Common myeloid progenitor, CD34-positive (primary cell): ENCODE data around the gene CCBE1.

Experiments
- CTCF ChIA-PET: fragments of 350-600 bp; sonication (Branson Sonifier 250); formaldehyde crosslinking; loops from one replicate; lab custom pipeline; 2021; ENCODE audit warnings: antibody characterized with exemption; lab: Charles Lee
- POLR2A ChIA-PET: fragments of 350-600 bp; sonication (Branson Sonifier 250); formaldehyde crosslinking; loops from one replicate; lab custom pipeline; 2021; ENCODE audit warnings: antibody characterized with exemption; lab: Charles Lee
- DNase-seq, 3 donors: peaks; one replicate each; pipeline versions ENCODE4 v3.0.0 to v3.0.0-alpha.2; 2013
- H3K27ac ChIP-seq, 2 experiments: 1 replicate in 1 of 2; 2 replicates in 1 of 2; pipeline ENCODE4 v1.7.0; 2013; ENCODE audit warnings: inconsistent platforms in 2 of 2, low read length in 2 of 2, mild to moderate bottlenecking in 2 of 2, low read depth in 1 of 2, moderate library complexity in 1 of 2; ENCODE audit not compliant: severe bottlenecking in 2 of 2, insufficient read depth in 1 of 2, poor library complexity in 1 of 2
- H3K27me3 ChIP-seq, 5 experiments: replicated peaks in 2 of 5; 1 replicate in 3 of 5; 2 replicates in 2 of 5; pipeline versions ENCODE4 v1.6.1 to v1.7.0; 2013; ENCODE audit warnings: low read length in 4 of 5, mild to moderate bottlenecking in 2 of 5, moderate library complexity in 2 of 5, inconsistent platforms in 1 of 5; ENCODE audit not compliant: insufficient read depth in 5 of 5, control insufficient read depth in 4 of 5
- H3K36me3 ChIP-seq, 4 experiments: 1 replicate in 2 of 4; 2 replicates in 2 of 4; pipeline versions ENCODE4 v1.6.1 to v1.7.0; 2013; ENCODE audit warnings: low read length in 3 of 4, control low read depth in 1 of 4, mild to moderate bottlenecking in 1 of 4; ENCODE audit not compliant: control insufficient read depth in 4 of 4, insufficient read depth in 4 of 4
- H3K4me1 ChIP-seq, 4 experiments: 1 replicate in 3 of 4; 2 replicates in 1 of 4; pipeline versions ENCODE4 v1.6.1 to v1.7.1; 2013; ENCODE audit warnings: low read length in 3 of 4, mild to moderate bottlenecking in 3 of 4, control low read depth in 1 of 4, inconsistent platforms in 1 of 4, moderate library complexity in 1 of 4; ENCODE audit not compliant: control insufficient read depth in 4 of 4, insufficient read depth in 4 of 4; ENCODE audit errors: control extremely low read depth in 1 of 4
- H3K4me3 ChIP-seq, 7 experiments: 1 replicate in 4 of 7; 2 replicates in 3 of 7; pipeline versions ENCODE4 v1.5.1 to v1.7.0; 2013; ENCODE audit warnings: mild to moderate bottlenecking in 7 of 7, low read length in 6 of 7, moderate library complexity in 6 of 7, inconsistent platforms in 2 of 7, low read depth in 2 of 7, control low read depth in 1 of 7; ENCODE audit not compliant: insufficient read depth in 4 of 7, control insufficient read depth in 1 of 7; ENCODE audit errors: extremely low read depth in 1 of 7
- H3K9me3 ChIP-seq, 5 experiments: 1 replicate in 4 of 5; 2 replicates in 1 of 5; pipeline versions ENCODE4 v1.6.1 to v1.7.1; 2013; ENCODE audit warnings: low read length in 4 of 5, mild to moderate bottlenecking in 2 of 5, inconsistent platforms in 1 of 5, low read depth in 1 of 5, moderate library complexity in 1 of 5; ENCODE audit not compliant: control insufficient read depth in 4 of 5, insufficient read depth in 2 of 5; ENCODE audit errors: control extremely low read depth in 1 of 5
- WGBS: methylation state at CpG from one replicate; pipeline ENCODE4 v1.1.5; 2013; ENCODE audit not compliant: insufficient coverage; 5-methylcytosine and 5-hydroxymethylcytosine counted together

The CCBE1 gene

DNA sequence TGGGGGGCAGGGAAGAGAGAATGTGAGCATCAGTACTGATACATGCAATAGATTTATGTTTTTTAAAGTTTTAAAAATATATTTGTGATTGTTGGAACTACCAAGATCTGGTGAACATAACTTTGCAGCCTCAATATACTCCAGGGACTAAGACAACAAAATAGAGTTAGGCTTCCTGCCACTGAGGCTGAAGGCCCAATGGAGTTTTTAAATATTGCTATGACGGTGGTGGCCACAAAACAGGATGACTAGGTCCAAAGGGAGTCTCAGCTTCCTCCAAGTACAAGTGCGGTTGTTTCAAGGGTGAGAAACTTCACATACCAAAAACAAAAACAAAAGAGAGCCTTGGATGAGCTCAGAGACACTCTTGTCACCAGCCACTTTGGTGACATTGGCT, 72.9 kb downstream of the CCBE1 start:
- Histone ChIP-seq H3K36me3 (no peaks in the 10 kb centered on the region), H3K9me3 (no peaks in the 10 kb centered on the region), H3K4me3 (no peak overlapping the region), H3K27ac (no peak overlapping the region), H3K4me1 (peaks cover 0 to 6% (median 0%) of the 10 kb centered on the region in 4 experiments), H3K27me3 (peaks cover 0 to 4% (median 0%) of the 10 kb centered on the region in 5 experiments)
- DNase-seq, result no peak
- 100% methylated on average over 1 of the region's 2 CpGs for WGBS
- ChIA-PET CTCF (interaction anchor here (1.0 kb wide), 1 partner anchor 199 kb away, joined by 3 read pairs; no protein-coding TSS in a partner anchor), POLR2A (no interaction called here)

DNA sequence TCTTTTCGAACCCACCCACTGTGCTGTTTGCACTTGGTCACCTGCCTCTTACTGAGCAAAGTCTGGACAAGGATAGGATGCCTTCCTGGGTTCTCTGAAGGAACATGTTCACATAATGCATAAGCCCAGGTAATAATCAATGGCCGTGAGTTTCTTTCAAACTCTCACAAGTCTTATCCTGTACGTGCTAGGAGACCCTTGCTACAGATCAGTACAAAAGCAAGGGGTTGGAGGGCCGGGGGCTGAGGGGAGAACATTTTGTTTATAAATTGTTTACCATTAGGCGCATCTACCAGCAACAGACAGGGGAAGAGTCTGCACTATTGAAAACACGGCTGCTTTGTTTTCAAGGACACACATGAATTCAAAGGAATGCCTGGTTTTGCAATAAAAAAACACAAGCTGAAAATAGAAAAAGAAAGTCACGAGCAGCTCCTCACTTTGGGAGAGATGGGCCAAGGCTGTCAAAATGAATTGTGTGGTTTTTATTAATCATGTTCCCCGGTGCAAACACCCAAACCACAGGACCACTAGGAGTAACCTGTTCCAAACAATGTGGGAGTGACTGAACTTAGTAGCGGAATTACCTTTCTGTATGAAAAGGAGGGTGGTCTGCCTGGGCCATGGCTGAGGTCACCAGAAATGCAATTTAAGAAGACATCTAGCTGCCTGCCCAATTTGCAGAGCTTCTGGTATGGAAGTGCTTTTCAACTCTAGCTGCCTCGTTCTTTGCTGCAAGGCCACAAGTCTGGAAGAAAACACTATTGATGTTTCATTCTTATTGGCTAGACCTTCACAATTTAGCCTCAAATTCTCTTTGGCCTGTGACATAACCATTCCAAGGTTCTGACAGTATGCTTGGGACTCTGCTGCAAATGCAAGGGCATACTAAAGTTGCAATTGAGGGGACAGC, 73.5 kb downstream of the CCBE1 start:
- Histone ChIP-seq H3K36me3 (no peaks in the 10 kb centered on the region), H3K27ac (no peak overlapping the region), H3K4me1 (peaks cover 0 to 6% (median 0%) of the 10 kb centered on the region in 4 experiments), H3K9me3 (no peaks in the 10 kb centered on the region), H3K27me3 (peaks cover 0 to 4% (median 0%) of the 10 kb centered on the region in 5 experiments), H3K4me3 (no peak overlapping the region)
- ChIA-PET POLR2A (no interaction called here), CTCF (interaction anchor here (1.0 kb wide), 1 partner anchor 200 kb away, joined by 3 read pairs; no protein-coding TSS in a partner anchor)
- 72% methylated on average over 10 of the region's 10 CpGs for WGBS
- peak in 1 of 3 donors; percentile 11 for DNase-seq

DNA sequence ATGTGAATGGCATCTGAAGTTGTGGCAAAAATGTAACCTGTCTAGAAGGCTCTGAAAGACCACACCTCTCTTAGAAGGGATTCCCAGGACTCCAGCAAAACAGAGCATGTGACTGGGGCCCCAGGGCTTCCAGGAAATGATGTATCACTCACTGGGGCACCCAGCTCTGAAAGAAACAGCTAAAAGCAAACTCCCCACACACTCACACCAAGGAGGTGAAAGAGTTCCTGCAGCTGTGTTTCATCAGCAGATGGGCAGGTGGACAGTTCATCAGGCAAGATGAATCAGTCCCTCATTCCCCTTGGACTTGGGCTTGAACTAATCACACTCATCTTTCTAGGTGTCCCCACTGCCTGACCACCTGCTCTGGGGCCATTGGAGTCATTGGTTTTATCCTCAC, 76.2 kb downstream of the CCBE1 start:
- H3K9me3 ChIP-seq, result no peaks in the 10 kb centered on the region
- no peak overlapping the region for H3K27ac ChIP-seq
- peaks cover 0 to 4% (median 0%) of the 10 kb centered on the region in 5 experiments for H3K27me3 ChIP-seq
- H3K36me3 ChIP-seq, result no peaks in the 10 kb centered on the region
- CTCF ChIA-PET, result interaction anchor here (0.7 kb wide), 1 partner anchor 11 kb away, joined by 3 read pairs; no protein-coding TSS in a partner anchor
- H3K4me3 ChIP-seq, result no peak overlapping the region
- H3K4me1 ChIP-seq, result peaks cover 0 to 6% (median 0%) of the 10 kb centered on the region in 4 experiments
- POLR2A ChIA-PET, result no interaction called here
- no peak for DNase-seq

DNA sequence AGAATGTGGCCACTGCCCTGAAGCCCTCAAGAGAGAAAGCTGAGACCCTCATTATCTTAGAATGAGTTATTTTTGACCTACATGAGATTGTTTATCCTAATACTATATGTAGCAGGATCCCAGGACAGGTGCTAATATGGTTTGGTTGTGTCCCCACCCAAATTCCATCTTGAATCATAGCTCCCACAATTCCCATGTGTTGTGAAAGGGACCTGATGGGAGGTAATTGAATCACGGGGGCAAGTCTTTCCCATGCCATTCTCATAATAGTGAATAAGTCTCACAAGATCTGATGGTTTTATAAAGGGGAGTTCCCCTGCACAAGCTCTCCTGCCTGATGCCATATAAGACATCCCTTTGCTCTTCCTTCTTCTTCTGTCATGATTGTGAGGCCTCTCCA, 76.8 kb downstream of the CCBE1 start:
- POLR2A ChIA-PET, result no interaction called here
- H3K9me3 ChIP-seq, result no peaks in the 10 kb centered on the region
- WGBS, result no CpG with 5 or more reads among the region's 1 CpG
- H3K4me3 ChIP-seq, result no peak overlapping the region
- peaks cover 0 to 4% (median 0%) of the 10 kb centered on the region in 5 experiments for H3K27me3 ChIP-seq
- no peaks in the 10 kb centered on the region for H3K36me3 ChIP-seq
- H3K27ac ChIP-seq, result no peak overlapping the region
- CTCF ChIA-PET, result interaction anchor here (0.7 kb wide), 1 partner anchor 12 kb away, joined by 3 read pairs; no protein-coding TSS in a partner anchor
- H3K4me1 ChIP-seq, result peaks cover 0 to 6% (median 0%) of the 10 kb centered on the region in 4 experiments
- DNase-seq, result no peak

DNA sequence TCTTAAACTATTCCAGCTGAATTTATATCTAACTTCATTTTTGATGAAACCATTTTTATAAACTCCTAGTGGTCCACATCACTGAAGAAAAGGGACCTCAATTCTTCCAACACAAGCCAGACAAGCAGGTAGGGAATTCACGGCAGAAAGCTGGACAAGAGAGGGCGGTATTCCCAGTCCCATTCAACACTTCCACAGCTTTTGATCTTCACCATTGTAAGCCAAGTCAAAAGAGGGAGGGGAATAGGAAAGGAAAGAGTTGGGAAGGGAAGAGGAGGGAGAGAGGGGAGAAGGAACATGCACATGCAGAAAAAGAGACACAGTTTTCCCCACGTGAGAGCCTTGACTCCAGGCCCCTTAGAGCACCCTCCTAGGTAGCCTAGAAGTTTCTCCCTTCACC, 77.4 kb downstream of the CCBE1 start:
- Histone ChIP-seq H3K9me3 (no peaks in the 10 kb centered on the region), H3K27ac (no peak overlapping the region), H3K4me1 (peaks cover 0 to 6% (median 0%) of the 10 kb centered on the region in 4 experiments), H3K4me3 (no peak overlapping the region), H3K27me3 (peaks cover 0 to 4% (median 0%) of the 10 kb centered on the region in 5 experiments), H3K36me3 (no peaks in the 10 kb centered on the region)
- CTCF ChIA-PET, result no interaction called here
- no peak for DNase-seq
- POLR2A ChIA-PET, result no interaction called here
- no CpG with 5 or more reads among the region's 3 CpGs for WGBS

DNA sequence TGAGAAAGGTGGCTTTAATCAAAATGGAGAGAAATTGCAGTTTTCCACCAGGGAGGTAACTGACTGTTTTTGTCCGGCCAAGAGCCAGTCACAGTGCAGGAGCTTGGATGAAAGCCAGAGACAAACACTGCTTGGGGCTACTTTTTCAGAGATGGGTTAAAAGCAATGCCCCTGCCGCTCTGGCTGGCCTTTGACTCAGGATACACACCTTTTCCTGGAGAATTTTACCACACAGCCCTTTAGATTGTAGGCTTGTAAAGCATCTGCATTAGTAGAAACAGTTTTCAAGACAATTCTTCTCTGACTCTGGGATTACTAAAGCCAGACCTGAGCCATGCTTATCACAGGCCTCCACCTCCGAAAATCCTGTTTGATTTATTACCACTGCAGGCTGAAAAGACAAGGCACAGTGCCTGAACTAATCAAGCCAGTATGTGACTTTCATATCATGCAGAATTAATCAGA, 79.7 kb downstream of the CCBE1 start:
- H3K27ac ChIP-seq, result no peak overlapping the region
- CTCF ChIA-PET, result no interaction called here
- no peaks in the 10 kb centered on the region for H3K9me3 ChIP-seq
- no peak overlapping the region for H3K4me3 ChIP-seq
- no peak for DNase-seq
- WGBS, result 70% methylated on average over 3 of the region's 3 CpGs
- H3K27me3 ChIP-seq, result peaks cover 0 to 4% (median 0%) of the 10 kb centered on the region in 5 experiments
- H3K4me1 ChIP-seq, result no peaks in the 10 kb centered on the region
- POLR2A ChIA-PET, result no interaction called here
- no peaks in the 10 kb centered on the region for H3K36me3 ChIP-seq

DNA sequence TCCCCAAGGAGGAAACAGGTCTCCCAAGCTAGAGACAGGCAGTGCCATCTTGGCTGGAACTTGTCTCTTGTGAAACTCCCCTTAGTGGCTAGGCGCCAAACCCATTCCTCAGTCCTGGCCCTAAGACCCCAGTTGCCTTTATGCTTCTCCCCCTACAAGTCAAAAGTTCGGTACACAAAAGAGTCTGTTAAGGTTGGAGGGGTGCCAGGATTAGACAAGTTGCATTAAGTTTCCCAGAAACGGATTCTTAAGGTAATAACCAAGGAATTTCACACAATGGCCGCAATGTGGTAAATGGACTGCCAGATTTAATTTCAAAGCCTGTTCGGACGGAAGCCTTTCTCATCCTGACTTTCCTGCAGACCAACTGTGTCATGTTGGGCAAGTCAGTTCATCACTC, 80.7 kb downstream of the CCBE1 start:
- H3K4me3 ChIP-seq, result no peak overlapping the region
- no peak for DNase-seq
- H3K4me1 ChIP-seq, result no peaks in the 10 kb centered on the region
- peaks cover 0 to 4% (median 0%) of the 10 kb centered on the region in 5 experiments for H3K27me3 ChIP-seq
- H3K36me3 ChIP-seq, result no peaks in the 10 kb centered on the region
- WGBS, result 99% methylated on average over 6 of the region's 6 CpGs
- no peaks in the 10 kb centered on the region for H3K9me3 ChIP-seq
- CTCF ChIA-PET, result interaction anchor here (0.5 kb wide), 1 partner anchor 400 kb away, joined by 4 read pairs; no protein-coding TSS in a partner anchor
- H3K27ac ChIP-seq, result no peak overlapping the region
- POLR2A ChIA-PET, result no interaction called here
